Measurements from ENCODE around the gene HBEGF.

HBEGF gene

DNA sequence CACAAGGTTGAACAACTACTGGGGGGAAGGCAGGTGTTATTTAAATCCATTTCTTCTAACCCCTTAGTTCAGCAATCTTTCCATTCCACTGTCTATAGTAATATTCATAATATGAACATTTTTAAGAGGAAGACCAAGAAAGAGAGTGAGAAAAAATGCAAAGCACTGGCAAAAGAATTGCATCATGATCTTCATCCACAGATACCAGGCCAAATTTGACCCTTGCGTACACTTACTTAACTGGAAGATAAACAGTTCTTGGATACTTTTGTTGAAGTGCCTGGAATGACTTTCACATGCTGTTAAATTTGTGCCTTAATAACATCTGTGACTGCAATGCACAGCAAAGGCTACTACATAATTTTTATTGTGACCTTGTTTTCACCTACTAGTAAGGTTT lies 45.3 kb downstream of the HBEGF start:
- DNase-seq: no peak

DNA sequence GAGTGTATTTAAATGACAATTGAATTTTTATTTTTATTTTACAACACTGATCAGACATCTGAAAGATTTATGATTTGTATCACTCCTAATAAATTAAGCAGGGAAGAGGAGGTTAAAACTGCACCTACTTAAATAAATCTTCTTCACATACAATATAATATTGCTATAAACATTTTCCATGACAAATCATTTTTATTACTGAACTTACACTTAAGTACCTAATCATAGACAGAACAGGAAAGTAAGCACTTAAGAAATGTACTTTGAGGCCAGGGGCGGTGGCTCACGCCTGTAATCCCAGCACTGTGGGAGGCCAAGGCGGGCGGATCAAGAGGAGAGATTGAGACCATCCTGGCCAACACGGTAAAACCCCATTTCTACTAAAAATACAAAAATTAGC lies 47.3 kb downstream of the HBEGF start:
- DNase-seq: no peak

DNA sequence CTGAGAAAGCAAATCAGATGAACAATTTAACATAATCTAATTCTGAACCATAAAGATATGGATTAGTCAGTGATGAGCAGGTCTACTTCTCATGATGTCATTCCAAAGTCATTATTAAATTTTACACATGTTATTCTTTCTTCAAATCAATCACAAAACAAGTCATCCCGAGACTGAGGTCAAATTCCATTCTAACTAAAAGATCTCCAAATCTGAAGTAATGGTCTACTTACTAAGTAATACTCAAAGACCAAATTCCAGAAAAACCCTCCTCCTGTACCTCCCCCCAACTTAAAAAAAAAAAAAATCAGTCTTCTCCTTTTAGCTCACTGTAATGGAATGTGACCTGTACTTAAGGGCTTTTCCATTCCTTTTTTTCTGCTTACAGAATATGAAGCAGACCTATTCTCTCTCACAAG lies 48.2 kb downstream of the HBEGF start:
- no peak for DNase-seq

DNA sequence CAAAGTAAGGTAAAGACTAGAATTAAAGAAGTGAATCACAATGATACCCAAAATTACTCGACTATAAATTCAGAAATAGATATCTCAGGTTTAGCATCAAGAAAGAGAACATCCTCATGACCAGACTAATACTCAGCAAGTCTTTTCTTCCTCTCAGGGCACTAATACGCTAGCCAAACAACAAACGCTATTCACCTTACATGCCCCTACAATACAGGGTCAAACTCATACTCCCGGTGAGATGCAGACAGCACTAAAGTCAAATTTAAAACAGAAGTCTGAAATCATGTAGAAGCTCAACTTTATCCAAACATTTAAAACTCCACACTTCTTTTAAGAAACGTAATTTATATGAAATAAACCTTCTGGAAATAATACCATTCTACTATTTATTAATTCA lies 49.1 kb downstream of the HBEGF start:
- no peak for DNase-seq

DNA sequence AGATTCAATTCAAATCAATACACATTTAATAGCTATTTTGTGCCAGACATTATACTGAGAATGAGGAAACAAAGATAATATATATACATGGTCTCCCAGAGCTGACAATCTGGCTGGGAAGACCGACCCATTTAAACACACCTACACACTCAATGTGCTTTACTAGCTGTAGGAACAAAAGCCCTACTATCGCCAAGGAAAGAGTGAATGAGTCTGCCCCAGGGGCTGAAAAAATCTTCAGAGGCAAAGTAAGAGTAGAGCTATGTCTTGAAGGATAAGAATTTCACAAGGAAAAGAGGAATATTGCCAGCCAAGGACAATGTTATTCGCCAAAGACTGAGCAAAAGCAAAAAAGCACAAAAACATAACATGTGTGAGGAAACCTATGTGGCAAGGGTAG lies 50.1 kb downstream of the HBEGF start:
- DNase-seq: no peak

DNA sequence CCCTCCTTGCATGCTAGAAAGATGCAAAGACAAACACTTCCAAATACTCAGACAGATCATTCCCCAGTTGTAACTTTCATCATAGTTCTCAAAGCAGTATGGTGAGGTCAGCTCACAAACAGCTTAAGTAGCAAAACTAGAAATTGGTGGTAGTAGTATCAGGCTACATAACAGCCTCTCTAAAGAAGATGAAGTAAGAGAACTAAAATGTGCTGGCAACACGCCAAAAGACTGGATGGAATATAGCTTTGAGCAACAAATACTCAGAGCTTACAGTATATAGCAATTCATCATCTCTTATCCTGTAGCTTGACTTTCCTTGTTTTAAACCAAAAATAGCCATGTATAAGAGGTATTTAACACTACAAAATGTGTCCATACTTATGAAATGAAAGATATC lies 51.0 kb downstream of the HBEGF start:
- no peak for DNase-seq

DNA sequence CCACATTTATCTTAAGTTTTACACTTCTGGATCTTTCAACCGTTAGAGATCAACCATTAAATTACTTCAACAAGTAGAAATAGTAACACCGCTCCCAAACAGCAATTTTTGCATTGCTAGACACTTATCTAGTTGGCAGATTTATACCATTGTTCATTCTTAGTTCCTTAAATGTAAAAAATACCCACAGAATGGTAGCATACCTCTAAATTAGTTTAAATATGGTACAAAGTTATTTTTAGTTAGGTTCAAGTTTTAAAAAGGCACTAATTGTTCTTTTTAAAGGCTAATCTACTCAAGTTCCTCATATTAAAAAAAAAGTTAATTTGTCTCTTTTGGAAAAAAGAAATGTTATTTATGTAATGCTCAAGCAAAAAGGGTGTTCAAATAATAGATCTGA lies 51.6 kb downstream of the HBEGF start:
- DNase-seq: no peak

DNA sequence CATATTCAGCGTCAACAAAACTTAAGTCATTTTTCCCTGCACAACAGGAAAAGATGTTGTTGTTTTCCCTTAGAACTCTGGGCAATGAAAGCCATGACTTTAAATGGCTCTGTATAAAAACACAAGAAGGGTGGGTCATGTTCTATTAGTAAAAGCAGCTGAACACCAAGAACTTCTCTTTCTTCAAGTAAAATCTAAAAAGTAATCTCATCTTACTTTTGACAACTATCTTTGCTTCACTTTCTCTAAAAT lies 52.6 kb downstream of the HBEGF start:
- no peak for DNase-seq

DNA sequence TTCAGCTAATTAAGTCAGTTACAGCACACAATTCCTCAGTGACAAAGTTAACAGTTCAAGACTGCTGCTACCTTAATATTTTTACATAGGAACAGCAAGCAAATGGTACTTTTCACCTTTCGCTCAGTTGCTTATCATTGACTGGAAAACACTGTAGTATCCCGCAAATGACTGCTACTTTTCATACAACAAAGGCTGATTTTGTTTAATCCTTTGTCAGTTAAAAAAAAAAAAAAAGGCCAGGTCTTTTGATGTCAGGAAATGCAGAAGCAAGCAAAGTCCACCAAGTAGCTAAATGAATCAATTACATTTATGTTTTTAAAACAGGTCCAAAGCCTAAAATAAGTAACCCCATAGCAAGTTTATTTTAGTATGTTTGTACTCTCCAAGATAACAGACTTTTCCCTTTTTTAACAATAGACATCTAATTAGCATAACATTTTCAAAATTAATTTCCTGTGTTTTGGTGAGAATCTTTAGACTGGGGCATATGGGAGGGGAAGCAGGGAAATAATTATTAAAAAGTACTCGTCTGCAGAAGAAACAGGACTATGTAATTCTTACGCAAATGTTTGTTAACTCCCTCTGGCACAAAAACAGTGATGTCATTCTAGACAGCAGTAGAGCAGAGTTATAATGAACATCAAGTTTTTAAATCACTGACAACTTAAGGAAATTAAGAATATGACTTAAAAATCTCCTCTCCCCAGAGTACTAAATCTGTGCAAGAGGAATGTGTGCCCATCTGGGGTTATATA lies 53.1 kb downstream of the HBEGF start:
- DNase-seq: no peak

DNA sequence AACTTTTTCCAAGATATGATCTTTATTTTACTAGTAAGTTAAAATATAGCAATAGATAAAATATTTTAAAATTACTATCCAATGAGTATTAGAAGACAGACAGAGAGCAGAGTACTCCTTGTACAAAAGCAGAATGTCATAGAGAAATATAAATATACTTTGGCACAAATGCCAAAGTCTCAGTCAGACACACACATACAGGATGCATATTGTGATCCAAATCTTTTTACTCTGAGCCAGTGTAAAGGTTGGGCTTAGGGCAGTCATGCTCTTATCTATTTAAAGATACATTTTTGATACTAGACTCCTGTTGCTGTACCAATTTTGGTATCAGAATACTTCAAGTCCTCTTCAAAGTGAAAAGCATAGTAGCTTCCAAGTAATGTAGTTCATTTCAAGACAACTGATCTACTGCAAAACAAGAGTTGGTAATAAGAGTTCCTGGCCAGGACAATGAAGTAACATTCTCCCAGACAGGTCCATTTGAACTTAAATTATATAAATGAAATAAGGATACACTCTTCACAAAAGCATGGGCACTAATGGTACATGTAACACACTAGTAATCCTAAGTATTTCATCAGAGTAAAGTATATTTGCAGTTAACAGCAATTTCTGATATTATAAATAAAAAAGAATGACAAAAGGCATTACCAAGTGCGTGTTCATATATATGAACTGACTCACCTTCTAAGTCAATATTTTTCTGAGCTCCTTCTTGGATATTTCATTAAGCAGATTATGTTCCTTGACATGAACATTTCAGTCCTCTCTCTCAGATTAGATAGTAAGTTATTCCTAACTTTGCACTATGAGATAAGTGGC lies 54.0 kb downstream of the HBEGF start:
- DNase-seq: no peak

DNA sequence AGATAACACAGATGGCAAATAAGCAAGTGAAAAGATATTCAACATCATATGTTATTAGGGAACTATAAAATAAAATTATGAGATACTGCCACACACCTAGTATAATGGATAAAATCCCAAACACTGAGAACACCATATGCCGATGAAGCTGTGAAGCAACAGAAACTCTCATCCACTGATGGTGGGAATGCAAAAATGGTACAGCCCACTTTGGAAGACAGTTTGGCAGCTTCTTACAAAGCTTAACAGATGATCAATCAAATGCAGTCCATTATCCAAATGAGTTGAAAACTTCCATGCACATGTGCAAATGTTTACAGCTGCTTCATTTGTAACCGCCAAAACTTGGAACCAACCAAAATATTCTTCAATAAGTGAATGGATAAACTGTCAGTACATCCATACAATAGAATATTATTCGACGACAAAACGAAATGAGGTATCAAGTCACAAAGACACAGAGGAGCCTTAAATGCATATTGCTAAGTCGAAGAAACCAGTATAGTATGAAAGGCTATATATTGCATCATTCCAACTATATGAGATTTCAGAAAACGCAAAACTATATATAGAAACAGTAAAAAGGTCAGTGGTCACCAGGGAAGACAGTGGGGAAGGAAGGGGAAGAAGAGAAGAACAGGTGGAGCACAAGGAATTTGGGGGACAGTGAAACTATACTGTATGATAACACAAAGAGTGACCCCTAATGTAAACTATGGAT lies 58.4 kb downstream of the HBEGF start:
- DNase-seq: no peak

DNA sequence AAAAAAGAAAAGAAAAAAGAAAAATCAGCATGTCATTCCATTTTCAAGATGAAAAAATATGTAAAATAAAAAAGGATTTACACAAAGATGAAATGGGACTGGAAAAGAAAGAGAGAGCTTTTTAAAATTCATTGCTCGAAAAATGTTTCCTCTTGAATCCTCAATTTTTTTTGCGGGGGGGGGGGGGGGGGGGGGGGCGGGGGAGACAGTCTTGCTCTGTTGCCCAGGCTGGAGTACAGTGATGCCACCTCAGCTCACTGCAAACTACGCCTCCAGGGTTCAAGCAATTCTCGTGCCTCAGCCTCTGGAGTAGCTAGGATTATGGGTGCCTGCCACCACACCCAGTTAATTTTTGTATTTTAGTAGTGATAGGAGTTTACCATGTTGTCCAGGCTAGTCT lies 60.0 kb downstream of the HBEGF start:
- DNase-seq: no peak

DNA sequence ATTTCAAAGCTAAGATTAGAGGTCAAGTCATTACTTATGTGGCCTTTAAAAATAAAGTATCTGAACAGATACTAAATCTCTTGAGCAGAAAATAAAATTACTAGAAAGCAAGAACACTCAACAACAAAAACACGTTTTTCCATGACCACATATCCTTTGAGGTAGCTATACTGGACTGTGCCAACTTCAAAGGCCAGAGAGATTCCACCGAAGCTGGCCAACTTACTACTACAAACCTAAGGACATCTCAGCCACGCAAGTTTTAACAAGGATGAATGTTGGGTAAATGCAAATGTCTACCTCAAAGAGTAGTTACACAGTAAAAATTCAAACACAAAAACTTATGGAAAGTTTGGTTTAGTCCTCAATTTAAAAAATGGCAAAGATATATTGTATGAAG lies 62.4 kb downstream of the HBEGF start:
- DNase-seq: no peak
